Adipocyte (in vitro differentiated cells): ENCODE data around the gene ANKS1A.

Experiments
- DNase-seq: peaks from one replicate; pipeline ENCODE4 v3.0.0-alpha.2; 2015; ENCODE audit warnings: low read depth
- H3K27me3 ChIP-seq: replicated peaks from 2 replicates; pipeline ENCODE4 v1.7.0; 2013; ENCODE audit warnings: mild to moderate bottlenecking, low read length, moderate library complexity; ENCODE audit not compliant: control insufficient read depth, insufficient read depth
- H3K36me3 ChIP-seq: 2 replicates; pipeline ENCODE4 v1.7.0; 2013; ENCODE audit warnings: low read length, mild to moderate bottlenecking, moderate library complexity; ENCODE audit not compliant: control insufficient read depth, insufficient read depth, severe bottlenecking
- H3K4me1 ChIP-seq: 2 replicates; pipeline ENCODE4 v1.7.0; 2013; ENCODE audit warnings: mild to moderate bottlenecking, low read length, moderate library complexity; ENCODE audit not compliant: control insufficient read depth, insufficient read depth
- H3K4me3 ChIP-seq: 2 replicates; pipeline ENCODE4 v1.7.0; 2013; ENCODE audit warnings: mild to moderate bottlenecking, low read length, moderate library complexity
- H3K9ac ChIP-seq: 2 replicates; pipeline ENCODE4 v1.7.0; 2013; ENCODE audit warnings: mild to moderate bottlenecking, low read length, moderate library complexity
- H3K9me3 ChIP-seq: 2 replicates; pipeline ENCODE4 v1.7.0; 2013; ENCODE audit warnings: mild to moderate bottlenecking, low read length, moderate library complexity; ENCODE audit not compliant: control insufficient read depth

The ANKS1A gene

DNA sequence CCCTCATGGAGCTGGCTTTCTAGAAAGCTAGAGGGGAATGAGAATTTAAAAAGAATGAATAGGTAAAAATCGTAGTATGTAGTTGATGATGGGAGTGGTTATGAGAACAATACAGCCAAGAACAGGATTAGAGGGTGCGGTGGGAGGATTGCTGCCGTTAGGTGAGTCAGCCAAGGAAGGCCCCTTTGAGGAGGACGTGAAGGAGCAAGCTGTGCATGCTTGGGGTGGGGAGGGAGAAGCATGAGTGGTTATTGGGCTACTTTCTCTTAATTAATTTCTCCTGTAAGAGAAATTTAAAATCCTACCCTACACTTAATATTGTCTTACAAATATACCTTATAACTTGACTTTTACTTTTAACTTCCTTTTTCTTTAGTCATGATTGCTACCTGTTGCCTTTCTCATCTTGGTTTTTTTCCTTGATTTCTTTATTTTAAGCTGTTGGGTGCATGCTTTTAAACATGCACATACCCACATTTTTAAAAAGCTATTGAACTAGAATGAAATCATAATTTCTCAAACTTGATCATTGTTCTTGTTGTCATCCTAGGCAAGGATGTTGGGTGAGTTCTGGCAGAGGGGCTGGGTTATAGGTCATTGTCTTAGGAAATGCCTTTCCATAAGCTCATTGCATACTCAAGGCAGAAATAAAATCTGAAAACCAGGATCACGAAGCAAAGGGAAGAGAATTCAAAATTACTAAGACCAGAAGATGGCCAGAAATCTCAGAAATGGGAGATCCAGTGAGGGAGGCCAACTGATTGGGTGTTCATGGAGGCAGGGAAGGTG is 137.6 kb downstream of the ANKS1A start:
- peaks cover 36% of the 10 kb centered on the region for H3K4me1 ChIP-seq
- H3K4me3 ChIP-seq, result peak overlapping the region; percentile 43
- no peaks in the 10 kb centered on the region for H3K9me3 ChIP-seq
- peak overlapping the region; percentile 50 for H3K9ac ChIP-seq
- DNase-seq, result no peak
- no peaks in the 10 kb centered on the region for H3K27me3 ChIP-seq
- no peaks in the 10 kb centered on the region for H3K36me3 ChIP-seq

DNA sequence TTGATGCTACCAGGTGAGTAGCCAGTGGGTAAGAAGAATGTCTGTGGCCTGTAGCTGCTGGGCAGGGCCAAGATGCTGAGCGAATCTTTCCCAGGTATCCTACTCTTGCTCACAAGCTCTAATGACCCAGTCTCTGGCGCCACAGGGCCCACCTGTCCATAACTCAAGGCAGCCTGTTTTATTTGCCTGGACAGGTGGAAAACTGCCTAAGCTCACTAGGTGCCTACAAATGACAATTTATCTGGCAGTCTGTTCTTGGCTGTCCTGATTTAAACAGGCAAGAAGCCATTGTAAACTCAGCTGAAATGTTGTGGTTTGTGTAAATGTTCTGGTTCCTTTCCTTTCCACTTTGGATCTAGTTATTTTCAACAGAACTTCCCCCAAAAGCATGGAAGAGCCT is 138.8 kb downstream of the ANKS1A start:
- H3K4me1 ChIP-seq, result peaks cover 36% of the 10 kb centered on the region
- H3K36me3 ChIP-seq, result no peaks in the 10 kb centered on the region
- no peaks in the 10 kb centered on the region for H3K9me3 ChIP-seq
- H3K4me3 ChIP-seq, result no peak overlapping the region
- H3K27me3 ChIP-seq, result no peaks in the 10 kb centered on the region
- DNase-seq, result no peak
- no peak overlapping the region for H3K9ac ChIP-seq

DNA sequence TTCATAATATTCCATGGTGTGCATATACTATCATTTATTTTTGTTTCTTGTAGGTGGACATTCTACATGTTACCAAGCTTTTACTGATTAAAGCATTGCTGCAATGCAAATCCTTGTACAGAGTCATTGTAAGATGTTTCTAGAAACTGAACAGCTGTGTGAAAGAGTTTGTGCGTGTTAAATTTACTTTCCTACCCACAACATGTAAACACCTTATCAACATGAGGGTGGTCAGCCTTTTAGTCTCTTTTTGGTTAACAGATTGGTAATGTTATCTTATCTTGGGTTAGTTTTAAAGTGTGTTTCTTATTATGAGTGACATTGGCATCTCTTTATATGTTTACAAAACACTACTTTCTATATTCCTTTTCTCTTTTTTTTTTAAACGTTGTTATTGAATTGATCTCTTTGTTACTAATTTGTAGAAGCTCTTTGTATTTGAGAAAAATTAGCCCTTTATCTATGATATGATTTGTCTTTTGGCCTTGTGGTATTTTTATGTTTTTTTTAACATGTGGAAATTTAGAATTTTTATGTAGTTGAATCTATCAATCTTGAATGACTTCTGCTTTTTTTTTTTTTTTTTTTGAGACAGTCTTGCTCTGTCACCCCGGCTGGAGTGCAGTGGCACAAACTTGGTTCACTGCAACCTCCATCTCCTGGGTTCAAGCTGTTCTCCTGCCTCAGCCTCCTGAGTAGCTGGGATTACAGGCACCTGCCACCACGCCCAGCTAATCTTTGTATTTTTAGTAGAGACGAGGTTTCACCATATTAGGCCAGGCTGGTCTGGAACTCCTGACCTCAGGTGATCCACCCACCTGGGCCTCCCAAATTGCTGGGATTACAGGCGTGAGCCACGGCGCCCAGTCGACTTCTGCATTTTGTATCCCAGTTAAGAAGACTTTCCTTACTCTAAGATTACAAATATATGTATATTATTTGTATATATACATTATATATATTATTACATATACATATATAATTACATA is 140.0 kb downstream of the ANKS1A start:
- Histone ChIP-seq H3K4me1 (peaks cover 37% of the 10 kb centered on the region), H3K9me3 (no peaks in the 10 kb centered on the region), H3K4me3 (no peak overlapping the region), H3K9ac (no peak overlapping the region), H3K27me3 (no peaks in the 10 kb centered on the region), H3K36me3 (peaks cover 4% of the 10 kb centered on the region)
- no peak for DNase-seq

DNA sequence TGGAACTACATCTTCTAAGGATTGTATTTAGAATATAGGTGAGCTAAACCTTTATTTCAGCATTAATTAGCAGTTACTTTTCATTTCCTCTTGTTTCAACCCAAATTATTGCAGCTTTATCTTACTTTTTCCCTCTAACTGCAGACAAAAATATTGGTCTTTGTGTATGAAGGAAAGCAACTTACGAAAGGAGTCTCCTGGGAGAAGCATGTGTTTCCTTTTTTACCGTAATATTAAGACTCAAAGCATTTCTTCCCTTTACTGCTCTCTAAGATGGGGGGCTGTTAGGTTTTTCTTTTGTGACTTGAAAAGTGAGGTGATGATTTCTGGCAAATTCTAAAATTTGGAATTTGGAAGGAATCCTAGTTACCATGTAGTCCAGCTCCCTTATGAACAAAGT is 141.0 kb downstream of the ANKS1A start:
- no peaks in the 10 kb centered on the region for H3K9me3 ChIP-seq
- DNase-seq, result no peak
- peaks cover 36% of the 10 kb centered on the region for H3K4me1 ChIP-seq
- no peaks in the 10 kb centered on the region for H3K27me3 ChIP-seq
- no peak overlapping the region for H3K4me3 ChIP-seq
- H3K36me3 ChIP-seq, result peaks cover 4% of the 10 kb centered on the region
- H3K9ac ChIP-seq, result no peak overlapping the region

DNA sequence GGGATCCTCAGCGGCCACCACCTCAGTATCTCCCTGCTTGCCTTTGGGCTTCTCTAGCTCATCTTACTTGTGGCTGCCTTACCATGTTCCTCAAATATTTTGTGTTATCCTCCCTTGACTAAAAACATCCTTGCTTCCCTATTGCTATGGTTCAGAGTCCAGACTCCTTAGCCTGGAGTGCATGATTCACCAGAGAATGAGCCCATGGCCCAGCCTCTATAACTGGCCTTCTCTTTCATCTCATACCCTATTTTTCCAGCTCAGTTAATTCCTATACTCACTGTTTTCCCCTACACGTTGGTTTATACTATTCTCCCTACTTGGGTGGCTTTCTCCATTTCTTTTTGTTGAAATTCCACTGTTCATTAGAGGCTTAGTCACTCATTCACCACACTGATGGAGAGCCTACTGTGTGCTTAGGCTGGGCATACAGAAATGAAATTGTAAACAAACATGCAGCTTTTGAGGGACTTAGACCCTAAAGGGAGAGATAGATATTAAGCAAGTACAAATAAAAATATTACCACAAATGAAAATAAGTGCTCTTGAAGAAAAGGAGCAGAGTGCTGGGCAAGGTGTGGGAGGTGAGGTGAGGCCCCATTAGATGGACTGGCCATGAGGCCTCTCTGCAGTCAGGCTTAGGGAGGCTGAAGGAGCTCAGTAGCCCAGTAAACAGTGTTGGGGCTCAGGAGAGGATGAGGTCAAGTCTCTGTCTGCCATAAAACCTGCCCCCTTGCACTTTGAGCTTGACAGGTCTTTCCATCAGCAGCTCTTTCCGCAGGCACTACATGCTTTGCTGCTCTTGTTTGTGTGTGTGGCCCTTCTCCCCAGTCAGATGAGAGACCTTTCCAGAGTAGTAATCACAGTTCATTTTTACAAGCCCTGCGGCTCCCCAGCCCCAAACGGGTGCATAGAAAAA is 142.8 kb downstream of the ANKS1A start:
- peaks cover 19% of the 10 kb centered on the region for H3K4me1 ChIP-seq
- H3K9ac ChIP-seq, result no peak overlapping the region
- peaks cover 4% of the 10 kb centered on the region for H3K36me3 ChIP-seq
- H3K27me3 ChIP-seq, result no peaks in the 10 kb centered on the region
- H3K4me3 ChIP-seq, result no peak overlapping the region
- H3K9me3 ChIP-seq, result no peaks in the 10 kb centered on the region
- DNase-seq, result no peak

DNA sequence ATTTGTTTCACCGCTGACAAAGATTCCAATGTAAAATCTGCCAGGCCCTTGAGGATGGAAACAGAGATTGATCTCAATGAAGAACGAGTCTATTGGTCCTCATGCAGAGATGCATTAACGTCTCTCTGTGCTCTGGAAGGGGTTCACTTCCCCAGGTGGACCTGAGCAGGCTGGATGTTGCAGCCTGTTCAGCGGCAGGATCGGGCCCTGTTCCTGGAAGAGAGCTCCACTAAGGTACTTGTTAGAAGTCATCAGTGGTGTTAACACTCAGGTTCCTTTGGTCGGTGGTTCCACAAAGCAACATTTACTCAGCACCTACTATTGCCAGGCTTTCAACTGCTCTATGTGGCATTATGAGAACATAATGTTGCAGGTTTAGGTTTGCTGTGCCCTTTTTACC is 144.6 kb downstream of the ANKS1A start:
- H3K9ac ChIP-seq, result no peak overlapping the region
- no peaks in the 10 kb centered on the region for H3K9me3 ChIP-seq
- DNase-seq, result no peak
- H3K27me3 ChIP-seq, result no peaks in the 10 kb centered on the region
- peaks cover 4% of the 10 kb centered on the region for H3K36me3 ChIP-seq
- H3K4me1 ChIP-seq, result peaks cover 20% of the 10 kb centered on the region
- no peak overlapping the region for H3K4me3 ChIP-seq

DNA sequence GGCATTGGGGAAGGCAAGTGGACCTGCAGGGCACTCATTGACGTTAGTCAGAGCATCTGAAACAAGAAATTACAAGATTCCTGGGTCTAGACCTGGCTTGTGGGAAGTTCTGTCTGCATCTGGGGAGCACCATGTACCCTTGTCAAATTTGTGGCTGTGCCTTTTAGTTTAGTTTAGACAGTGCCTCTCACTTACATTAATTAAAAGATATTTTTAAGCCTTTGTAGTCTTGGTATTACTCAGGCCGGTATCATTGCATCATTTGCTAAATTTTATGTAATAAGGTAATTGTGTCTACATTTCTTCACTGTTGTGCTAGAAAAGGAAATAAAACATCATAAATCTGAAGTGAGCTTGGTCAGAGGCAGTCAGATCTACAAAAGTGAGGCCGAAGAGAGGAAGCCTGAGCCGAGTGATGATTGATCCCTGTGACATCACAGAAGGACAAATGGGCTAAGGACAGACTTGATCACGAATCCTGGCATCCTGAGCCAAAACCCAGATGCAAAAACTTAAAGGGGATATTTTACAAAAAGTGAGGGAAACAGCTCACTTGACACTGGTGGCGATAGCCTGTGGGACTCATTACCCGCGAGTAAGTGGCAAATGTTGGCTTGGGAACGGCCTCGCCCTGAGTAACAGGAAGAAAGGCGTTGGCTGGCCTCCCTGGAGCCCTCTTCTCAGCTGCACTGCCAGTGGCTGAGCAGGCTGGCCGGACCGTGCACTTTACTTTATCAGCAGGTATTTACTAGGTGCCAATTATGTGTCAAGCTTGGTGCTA is 145.5 kb downstream of the ANKS1A start:
- Histone ChIP-seq H3K4me3 (no peak overlapping the region), H3K9ac (no peak overlapping the region), H3K4me1 (peaks cover 20% of the 10 kb centered on the region), H3K36me3 (peaks cover 4% of the 10 kb centered on the region), H3K27me3 (no peaks in the 10 kb centered on the region), H3K9me3 (no peaks in the 10 kb centered on the region)
- no peak for DNase-seq

DNA sequence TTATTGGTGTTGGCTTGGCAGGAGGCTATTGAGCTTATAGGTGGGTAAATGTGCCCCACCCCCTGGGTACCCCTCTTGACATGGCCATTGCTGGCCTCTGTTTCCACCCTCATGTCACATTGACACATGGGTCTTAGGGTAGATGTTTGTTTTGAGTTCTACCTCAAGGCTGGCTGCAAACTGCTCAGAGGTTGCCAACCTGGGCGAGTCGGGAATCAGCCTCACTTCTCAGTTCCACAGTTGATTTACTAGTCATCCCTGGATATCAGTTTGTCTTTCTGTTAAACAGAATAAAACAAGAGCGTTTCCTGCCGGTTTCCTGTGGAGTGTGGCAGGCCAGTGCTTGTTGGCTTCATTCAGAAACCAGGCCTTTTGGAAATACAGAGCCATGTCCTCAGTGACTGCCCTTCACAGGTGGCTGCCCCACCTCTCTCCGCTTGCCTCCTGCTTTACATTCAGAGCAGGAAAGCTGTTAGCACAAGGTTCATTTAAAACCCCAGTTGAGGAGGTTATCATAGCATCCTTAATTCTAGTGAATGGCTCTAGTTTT is 146.5 kb downstream of the ANKS1A start:
- Histone ChIP-seq H3K4me1 (peaks cover 20% of the 10 kb centered on the region), H3K9ac (no peak overlapping the region)

DNA sequence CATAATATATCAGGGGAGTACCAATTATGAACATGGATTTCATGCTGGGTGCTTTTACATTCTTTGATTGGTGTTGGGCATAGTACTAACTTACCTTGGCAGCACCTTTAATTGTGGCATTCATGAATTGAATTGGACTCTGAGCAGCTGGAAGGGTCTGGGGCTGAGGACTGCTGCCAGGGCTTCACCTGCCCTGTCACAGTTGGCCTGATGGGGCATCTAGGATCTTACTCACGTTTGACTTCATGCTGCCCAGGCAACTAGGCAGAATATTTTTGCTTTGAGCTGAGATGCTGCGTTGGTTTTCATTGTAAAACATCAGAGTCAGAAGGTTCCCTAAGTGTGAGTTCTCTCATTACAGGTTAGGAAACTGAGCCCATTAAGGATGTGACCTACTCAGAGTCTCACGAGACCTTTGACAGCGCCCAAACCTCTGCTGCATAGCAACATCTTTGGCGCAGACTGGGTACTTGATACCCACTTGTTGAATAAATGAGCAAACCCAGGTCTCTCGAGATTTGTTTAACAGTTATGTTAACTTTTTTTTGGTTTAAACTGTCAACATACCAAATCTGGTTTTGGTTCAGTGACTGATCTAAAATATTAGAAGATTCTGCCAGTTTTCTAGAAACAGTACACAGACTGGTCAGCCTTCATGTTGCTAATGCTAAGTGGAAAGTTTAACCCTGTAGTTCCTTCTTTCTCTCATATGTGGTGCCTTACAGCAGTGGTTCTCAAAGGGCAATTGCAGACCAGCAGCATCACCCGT is 147.2 kb downstream of the ANKS1A start:
- peaks cover 4% of the 10 kb centered on the region for H3K36me3 ChIP-seq
- DNase-seq, result no peak
- H3K4me1 ChIP-seq, result peaks cover 27% of the 10 kb centered on the region
- no peaks in the 10 kb centered on the region for H3K27me3 ChIP-seq
- H3K4me3 ChIP-seq, result no peak overlapping the region
- no peaks in the 10 kb centered on the region for H3K9me3 ChIP-seq
- H3K9ac ChIP-seq, result no peak overlapping the region

More for the DNA sequence above, 146.5 kb downstream of the ANKS1A start:
- DNase-seq, result no peak
- H3K27me3 ChIP-seq, result no peaks in the 10 kb centered on the region
- H3K4me3 ChIP-seq, result no peak overlapping the region
- H3K9me3 ChIP-seq, result no peaks in the 10 kb centered on the region
- peaks cover 4% of the 10 kb centered on the region for H3K36me3 ChIP-seq
